WTC11 (cell line): ENCODE measurements around the gene TTC7B.

ENCODE experiments used
- CBFB ChIP-seq: sonication (generic); formaldehyde crosslinking; IDR thresholded peaks from 2 replicates; pipeline ENCODE4 v1.8.1; 2022; ENCODE audit warnings: mild to moderate bottlenecking, low read depth, missing genetic modification reagents
- FOXJ3 ChIP-seq: sonication (generic); formaldehyde crosslinking; IDR thresholded peaks from 2 replicates; pipeline ENCODE4 v1.9.0; 2021; ENCODE audit warnings: missing genetic modification reagents, mild to moderate bottlenecking, borderline replicate concordance
- GTF2I ChIP-seq: fragments of 250-450 bp; sonication (Bioruptor Pico); conservative IDR thresholded peaks from 2 replicates; pipeline ENCODE4 v1.4.0; 2021; ENCODE audit warnings: mild to moderate bottlenecking
- HMGA2 ChIP-seq: fragments of 250-450 bp; sonication (Bioruptor Pico); IDR thresholded peaks from 2 replicates; pipeline ENCODE4 v1.4.0; 2021; ENCODE audit warnings: mild to moderate bottlenecking, moderate library complexity
- JUN ChIP-seq: sonication (generic); formaldehyde crosslinking; IDR thresholded peaks from 2 replicates; pipeline ENCODE4 v1.8.0; 2023; ENCODE audit warnings: mild to moderate bottlenecking, missing genetic modification reagents
- MYBL2 ChIP-seq: sonication (generic); formaldehyde crosslinking; IDR thresholded peaks from 2 replicates; pipeline ENCODE4 v1.8.1; 2023; ENCODE audit warnings: mild to moderate bottlenecking, moderate library complexity, missing genetic modification reagents
- NR2C2 ChIP-seq: sonication (generic); formaldehyde crosslinking; IDR thresholded peaks from 2 replicates; pipeline ENCODE4 v1.8.0; 2022; ENCODE audit warnings: mild to moderate bottlenecking, missing genetic modification reagents
- TP53 ChIP-seq: sonication (generic); formaldehyde crosslinking; IDR thresholded peaks from 2 replicates; pipeline ENCODE4 v1.8.1; 2023; ENCODE audit warnings: mild to moderate bottlenecking, missing genetic modification reagents
- ZBTB21 ChIP-seq: sonication (generic); formaldehyde crosslinking; IDR thresholded peaks from 2 replicates; pipeline ENCODE4 v1.8.1; 2023; ENCODE audit warnings: mild to moderate bottlenecking, missing genetic modification reagents, borderline replicate concordance
- ZNF121 ChIP-seq: sonication (generic); formaldehyde crosslinking; IDR thresholded peaks from 2 replicates; pipeline ENCODE4 v1.8.0; 2023; ENCODE audit warnings: missing genetic modification reagents
- ZNF232 ChIP-seq: sonication (generic); formaldehyde crosslinking; IDR thresholded peaks from 2 replicates; pipeline ENCODE4 v1.8.0; 2022; ENCODE audit warnings: mild to moderate bottlenecking, missing genetic modification reagents
- TF ChIP-seq, protein P1 (sequence below): fragments of 200-600 bp; IDR thresholded peaks from 2 replicates; pipeline ENCODE4 v1.8.0; 2022; ENCODE audit warnings: antibody characterized with exemption
- TF ChIP-seq, protein P2 (sequence below): fragments of 250-450 bp; sonication (Bioruptor Pico); IDR thresholded peaks from 2 replicates; pipeline ENCODE4 v1.8.0; 2021; ENCODE audit warnings: mild to moderate bottlenecking
- TF ChIP-seq, protein P3 (sequence below): sonication (generic); formaldehyde crosslinking; IDR thresholded peaks from 2 replicates; pipeline ENCODE4 v1.8.1; 2023; ENCODE audit warnings: mild to moderate bottlenecking, missing genetic modification reagents

DNA sequence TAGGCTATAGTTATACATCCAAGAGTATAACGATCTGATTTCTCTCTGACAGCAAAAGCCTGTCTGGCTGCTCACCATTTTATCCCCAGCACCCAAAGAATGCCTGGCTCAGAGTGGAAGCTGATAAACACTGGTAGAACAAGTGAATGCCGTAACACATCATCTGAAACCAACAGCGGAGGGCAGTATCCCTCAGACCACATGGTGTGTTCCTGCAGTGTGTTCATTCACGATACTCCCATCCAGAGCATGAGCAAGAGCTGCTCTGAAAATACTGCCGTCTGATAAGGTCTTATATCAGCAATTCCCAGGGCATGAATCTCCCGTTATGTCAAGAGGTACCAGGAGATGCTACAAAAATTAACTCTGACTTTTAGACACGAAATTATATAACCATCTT lies 95.9 kb downstream of the TTC7B start:
- TF ChIP-seq, protein P1, sequence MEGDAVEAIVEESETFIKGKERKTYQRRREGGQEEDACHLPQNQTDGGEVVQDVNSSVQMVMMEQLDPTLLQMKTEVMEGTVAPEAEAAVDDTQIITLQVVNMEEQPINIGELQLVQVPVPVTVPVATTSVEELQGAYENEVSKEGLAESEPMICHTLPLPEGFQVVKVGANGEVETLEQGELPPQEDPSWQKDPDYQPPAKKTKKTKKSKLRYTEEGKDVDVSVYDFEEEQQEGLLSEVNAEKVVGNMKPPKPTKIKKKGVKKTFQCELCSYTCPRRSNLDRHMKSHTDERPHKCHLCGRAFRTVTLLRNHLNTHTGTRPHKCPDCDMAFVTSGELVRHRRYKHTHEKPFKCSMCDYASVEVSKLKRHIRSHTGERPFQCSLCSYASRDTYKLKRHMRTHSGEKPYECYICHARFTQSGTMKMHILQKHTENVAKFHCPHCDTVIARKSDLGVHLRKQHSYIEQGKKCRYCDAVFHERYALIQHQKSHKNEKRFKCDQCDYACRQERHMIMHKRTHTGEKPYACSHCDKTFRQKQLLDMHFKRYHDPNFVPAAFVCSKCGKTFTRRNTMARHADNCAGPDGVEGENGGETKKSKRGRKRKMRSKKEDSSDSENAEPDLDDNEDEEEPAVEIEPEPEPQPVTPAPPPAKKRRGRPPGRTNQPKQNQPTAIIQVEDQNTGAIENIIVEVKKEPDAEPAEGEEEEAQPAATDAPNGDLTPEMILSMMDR: no peak
- TF ChIP-seq FOXJ3 (CRISPR knock-in tag) (no peak), GTF2I (CRISPR knock-in tag) (no peak), TP53 (no peak), ZNF232 (no peak), NR2C2 (no peak), ZNF121 (CRISPR knock-in tag) (no peak), MYBL2 (no peak), JUN (CRISPR knock-in tag) (no peak), HMGA2 (CRISPR knock-in tag) (no peak), ZBTB21 (CRISPR knock-in tag) (no peak), CBFB (no peak)
- TF ChIP-seq, protein P2, sequence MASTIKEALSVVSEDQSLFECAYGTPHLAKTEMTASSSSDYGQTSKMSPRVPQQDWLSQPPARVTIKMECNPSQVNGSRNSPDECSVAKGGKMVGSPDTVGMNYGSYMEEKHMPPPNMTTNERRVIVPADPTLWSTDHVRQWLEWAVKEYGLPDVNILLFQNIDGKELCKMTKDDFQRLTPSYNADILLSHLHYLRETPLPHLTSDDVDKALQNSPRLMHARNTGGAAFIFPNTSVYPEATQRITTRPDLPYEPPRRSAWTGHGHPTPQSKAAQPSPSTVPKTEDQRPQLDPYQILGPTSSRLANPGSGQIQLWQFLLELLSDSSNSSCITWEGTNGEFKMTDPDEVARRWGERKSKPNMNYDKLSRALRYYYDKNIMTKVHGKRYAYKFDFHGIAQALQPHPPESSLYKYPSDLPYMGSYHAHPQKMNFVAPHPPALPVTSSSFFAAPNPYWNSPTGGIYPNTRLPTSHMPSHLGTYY (CRISPR knock-in tag): no peak
- TF ChIP-seq, protein P3, sequence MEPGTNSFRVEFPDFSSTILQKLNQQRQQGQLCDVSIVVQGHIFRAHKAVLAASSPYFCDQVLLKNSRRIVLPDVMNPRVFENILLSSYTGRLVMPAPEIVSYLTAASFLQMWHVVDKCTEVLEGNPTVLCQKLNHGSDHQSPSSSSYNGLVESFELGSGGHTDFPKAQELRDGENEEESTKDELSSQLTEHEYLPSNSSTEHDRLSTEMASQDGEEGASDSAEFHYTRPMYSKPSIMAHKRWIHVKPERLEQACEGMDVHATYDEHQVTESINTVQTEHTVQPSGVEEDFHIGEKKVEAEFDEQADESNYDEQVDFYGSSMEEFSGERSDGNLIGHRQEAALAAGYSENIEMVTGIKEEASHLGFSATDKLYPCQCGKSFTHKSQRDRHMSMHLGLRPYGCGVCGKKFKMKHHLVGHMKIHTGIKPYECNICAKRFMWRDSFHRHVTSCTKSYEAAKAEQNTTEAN (CRISPR knock-in tag): no peak
